Stimulated activated CD4-positive, alpha-beta T cell treated with anti-CD3 and anti-CD28 coated beads, Interleukin-4, amount 100 ng/mL, for 48 hours (primary cell): ENCODE measurements around the gene SLC27A2.
"Not testable (repeated sequence)": the region's sequence is repeated elsewhere in the genome, so short reads cannot be mapped to it uniquely, and the experiment has no call there.

Source experiments
- DNase-seq, 2 donors: peaks; one replicate each; pipeline ENCODE4 v3.0.0-alpha.2; 2020; ENCODE audit warnings: low read depth in 2 of 2

SLC27A2 gene

DNA sequence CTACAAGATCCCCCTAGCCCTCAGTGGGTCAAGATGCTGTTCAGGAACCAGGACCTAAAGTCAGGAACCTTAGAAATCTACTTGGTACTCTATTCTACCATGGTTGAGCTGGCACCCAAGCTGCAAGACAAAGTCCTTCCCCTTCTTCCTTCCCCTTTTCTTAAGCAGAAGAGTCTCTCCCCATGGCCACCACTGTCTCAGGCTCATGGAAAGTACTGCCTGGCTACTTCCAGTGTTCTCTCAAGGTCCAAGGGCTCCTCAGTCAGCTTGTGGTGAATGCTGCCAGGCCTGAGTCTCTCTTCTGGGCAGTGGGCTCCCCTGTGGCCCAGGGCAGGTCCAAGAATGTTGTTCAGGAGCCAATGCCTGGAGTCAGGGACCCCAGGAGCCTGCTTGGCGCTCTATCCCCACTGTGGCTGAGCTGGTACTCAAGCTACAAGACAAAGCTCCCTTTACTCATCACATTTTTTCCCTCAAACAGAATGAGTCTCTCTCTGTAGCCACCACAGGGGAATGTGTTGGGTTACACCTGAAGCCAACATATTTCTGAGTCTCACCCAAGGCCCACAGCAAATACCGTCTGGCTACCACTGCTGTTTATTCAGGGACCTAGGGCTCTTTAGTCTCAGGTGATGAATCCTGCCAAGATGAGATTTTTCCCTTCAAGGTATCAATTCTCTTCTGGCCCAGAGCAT is 18.1 kb upstream of the SLC27A2 start:
- no peak for DNase-seq

DNA sequence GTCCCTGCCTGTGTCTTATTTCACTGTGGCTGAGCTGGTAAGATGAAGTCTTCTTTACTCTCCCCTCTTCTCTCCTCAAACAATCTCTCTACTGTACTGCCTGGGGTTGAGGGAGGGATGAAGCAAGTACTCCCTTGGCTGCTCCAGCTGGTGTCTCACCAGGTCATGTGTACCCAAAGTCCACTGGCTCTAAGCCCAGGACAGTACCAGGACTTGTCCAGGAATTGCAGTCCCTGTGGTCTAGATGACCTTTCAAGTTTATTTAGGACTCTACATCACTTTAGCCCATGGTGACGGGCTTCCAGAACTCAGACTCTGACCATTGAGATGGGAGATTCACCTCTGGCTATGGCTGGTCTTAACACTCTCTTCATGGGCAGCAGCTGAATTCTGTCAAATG is 17.5 kb upstream of the SLC27A2 start:
- no peak for DNase-seq

GRCh38 chr15:50166216-50166615 is 15.8 kb upstream of the SLC27A2 start:
- no peak for DNase-seq

DNA sequence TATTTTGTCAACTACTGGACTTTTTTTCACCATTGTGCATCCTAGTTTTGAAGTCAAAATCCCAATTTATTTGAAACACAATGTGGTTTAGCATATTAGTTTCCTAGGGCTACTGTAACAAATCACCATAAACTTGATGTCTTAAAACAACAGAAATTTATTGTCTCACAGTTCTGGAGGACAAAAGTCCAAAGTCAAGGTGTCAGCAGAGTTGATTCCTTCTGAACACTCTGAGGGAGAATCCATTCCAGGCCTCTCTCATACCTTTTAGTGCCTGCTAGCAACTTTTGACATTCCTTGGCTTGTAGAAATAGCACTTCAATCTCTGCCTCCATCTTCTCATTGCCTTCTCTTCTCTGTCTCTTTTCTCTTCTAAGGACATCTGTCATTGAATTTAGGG is 14.9 kb upstream of the SLC27A2 start:
- DNase-seq: no peak

DNA sequence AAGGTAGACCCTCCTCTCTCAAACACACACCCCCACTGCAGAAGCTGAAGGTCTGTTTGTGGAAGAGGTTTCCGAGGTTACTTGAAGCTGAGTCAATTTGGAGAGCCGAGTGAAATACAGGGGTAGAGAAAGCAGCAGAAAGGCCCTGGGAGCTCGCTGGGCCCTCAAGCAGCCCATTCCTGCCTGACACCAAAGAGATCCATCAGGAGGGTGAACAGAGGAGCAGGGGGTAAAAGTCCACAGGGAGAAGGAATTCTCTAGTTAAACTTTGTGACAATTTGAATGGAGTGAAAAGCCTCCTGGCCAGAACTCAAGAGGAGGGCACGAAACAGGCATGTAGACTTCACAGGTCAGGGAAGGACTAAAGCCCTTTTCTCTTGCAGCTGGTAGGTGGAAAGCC is 13.6 kb upstream of the SLC27A2 start:
- no peak for DNase-seq

DNA sequence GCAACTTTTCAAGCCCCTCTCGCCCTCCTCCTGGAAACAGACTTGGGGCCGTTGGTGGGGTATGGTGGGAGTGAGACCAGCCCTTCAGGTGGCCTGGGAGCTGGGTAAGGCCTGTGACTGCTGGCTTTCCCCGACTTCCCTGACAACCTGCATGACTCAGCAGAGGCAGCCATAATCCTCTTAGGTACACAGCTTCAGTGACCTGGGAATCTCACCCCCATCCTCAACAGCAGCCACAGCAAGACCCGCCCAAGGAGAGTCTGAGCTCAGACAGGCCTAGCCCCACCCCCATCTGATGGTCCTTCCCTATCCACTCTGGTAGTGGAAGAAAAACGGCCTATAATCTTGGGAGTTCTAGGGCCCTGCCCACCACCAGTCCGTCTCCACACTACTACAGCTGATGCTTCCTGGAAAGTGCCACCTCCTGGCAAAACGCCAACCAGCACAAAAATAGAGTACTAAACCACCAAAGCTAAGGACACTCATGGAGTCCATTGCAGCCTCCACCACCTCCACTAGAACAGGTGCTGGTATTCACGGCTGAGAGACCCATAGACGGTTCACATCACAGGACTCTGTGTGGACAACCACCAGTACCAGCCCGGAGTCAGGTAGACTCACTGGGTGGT is 13.1 kb upstream of the SLC27A2 start:
- DNase-seq: no peak

- DNase-seq: not testable (repeated sequence)
These were observed 9.6 kb upstream of the SLC27A2 start for GRCh38 chr15:50172360-50172895.

- no peak for DNase-seq
These were observed 5.1 kb upstream of the SLC27A2 start for GRCh38 chr15:50176869-50177268.

DNA sequence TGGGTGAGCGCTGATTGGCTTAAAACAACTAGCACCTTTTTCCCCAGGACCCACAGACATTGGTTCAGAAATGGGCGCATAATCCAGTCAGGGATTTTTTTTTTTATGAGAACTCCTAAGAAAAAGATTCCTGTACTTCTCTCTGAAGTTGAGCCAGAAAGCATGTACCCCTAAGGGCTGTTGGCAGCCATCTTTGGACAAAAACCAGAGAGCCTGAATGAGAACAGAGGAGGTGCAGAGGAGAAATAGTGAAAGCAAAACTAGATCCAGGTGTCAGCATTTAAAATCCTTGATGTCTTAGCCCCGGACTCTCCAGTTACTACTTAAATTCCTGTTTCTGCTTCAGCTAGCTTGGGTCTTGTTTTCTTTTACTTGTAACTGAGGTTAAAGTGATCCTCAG is 1.9 kb upstream of the SLC27A2 start:
- no peak for DNase-seq

GRCh38 chr15:50180582-50180981 is 1.4 kb upstream of the SLC27A2 start:
- DNase-seq: no peak

DNA sequence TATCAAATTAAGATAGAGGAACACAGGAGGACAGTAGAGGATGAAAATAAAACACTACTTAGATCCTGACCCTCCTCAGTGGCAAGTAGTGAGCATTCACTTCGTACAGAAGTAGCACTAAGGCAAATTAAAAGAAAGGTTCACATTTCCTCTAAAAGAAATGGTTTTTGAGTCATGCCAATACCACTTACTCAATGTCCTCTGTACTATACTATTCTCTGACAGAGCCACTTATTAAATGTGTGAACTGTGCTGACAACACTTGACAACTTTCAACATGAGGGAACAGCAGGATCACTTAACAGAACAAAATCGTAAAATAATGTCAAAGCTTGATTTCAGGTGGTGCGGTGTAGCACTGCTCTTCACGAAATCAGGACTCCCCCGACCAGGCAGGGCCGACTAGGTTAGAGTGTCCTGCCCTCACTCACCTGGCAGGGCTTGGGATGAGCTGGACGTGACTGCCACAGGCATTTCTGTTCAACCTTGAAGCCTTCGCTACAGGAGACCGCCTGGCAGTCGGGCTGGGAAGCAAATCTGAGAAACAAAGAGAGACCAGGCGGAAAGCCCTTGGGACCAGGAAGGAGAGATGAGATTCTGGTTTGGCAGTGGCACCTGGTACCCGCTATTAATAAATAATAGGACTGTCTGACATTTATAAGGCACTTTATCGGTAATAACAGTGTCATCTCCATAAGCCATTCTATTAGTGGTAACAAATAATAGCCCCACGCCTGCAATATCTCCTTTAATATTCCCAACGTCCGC is 611 bp upstream of the SLC27A2 start:
- no peak for DNase-seq

DNA sequence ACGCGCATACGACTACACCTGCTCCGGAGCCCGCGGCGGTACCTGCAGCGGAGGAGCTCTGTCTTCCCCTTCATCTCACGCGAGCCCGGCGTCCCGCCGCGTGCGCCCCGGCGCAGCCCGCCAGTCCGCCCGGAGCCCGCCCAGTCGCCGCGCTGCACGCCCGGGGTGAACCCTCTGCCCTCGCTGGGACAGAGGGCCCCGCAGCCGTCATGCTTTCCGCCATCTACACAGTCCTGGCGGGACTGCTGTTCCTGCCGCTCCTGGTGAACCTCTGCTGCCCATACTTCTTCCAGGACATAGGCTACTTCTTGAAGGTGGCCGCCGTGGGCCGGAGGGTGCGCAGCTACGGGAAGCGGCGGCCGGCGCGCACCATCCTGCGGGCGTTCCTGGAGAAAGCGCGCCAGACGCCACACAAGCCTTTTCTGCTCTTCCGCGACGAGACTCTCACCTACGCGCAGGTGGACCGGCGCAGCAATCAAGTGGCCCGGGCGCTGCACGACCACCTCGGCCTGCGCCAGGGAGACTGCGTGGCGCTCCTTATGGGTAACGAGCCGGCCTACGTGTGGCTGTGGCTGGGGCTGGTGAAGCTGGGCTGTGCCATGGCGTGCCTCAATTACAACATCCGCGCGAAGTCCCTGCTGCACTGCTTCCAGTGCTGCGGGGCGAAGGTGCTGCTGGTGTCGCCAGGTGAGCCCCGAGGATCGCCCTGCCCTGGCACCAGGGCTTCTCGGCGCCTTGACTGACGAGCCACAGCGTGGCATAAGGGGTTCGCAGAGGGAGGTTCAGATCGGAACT is 420 bp downstream of the SLC27A2 start:
- peak; percentile 28 to 30 for DNase-seq

DNA sequence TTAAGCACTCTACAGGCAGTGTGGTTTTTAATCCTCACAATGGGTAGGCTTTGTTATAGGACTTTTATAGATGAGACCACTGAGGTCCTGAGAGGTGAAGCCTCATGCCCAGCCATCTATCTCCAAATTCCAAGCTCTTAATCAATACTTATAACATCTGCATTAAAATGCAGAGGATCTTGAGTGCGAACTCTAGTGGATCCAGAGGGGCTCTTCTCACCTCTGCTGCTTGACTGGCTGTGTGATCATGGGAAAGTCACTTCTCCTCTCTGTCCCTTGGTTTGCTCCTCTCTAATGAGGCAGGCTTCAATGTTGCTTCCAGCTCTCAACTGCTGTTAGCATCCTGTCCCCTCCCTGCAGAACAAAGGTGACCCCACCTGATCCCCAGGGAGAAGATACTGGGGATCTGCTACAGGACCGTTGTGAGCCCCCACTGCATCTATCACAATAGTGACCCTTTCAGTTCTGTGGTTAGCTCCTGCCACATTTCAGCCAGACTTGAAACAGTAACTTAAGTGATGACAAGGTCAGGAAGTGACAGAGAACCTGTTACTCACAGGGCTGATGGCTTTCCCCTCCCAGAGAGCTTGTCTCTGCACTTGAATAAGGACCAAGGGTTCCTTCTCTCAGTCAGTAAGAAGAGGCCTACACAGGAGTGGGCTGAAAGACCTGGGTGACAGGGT is 1.3 kb downstream of the SLC27A2 start:
- peak in 1 of 2 donors; percentile 13 for DNase-seq

GRCh38 chr15:50184863-50185504 is 3.0 kb downstream of the SLC27A2 start:
- DNase-seq: no peak

DNA sequence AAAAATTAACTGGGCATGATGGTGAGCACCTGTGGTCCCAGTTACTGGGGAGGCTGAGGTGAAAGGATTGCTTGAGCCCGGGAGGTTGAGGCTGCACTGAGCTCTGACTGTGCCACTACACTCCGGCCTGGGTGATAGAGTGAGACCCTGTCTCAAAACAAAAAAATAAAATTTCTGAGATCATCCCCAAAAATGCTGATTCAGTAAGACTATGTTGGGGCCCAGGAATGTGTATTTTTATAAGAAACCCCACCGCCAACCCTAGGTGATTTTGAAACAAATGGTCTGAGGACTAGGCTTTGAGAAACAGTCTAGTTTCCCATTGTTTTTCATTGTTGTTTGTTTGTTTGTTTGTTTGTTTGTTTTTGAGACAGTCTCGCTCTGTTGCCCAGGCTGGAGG is 4.1 kb downstream of the SLC27A2 start:
- DNase-seq: no peak

GRCh38 chr15:50186752-50187151 is 4.8 kb downstream of the SLC27A2 start:
- no peak for DNase-seq

- DNase-seq: no peak
These were observed 5.5 kb downstream of the SLC27A2 start for GRCh38 chr15:50187525-50187924.

GRCh38 chr15:50187997-50188396 is 6.0 kb downstream of the SLC27A2 start:
- no peak for DNase-seq

- DNase-seq: not testable (repeated sequence)
These were observed 6.8 kb downstream of the SLC27A2 start for GRCh38 chr15:50188793-50189192.

GRCh38 chr15:50189633-50190032 is 7.6 kb downstream of the SLC27A2 start:
- DNase-seq: no peak

DNA sequence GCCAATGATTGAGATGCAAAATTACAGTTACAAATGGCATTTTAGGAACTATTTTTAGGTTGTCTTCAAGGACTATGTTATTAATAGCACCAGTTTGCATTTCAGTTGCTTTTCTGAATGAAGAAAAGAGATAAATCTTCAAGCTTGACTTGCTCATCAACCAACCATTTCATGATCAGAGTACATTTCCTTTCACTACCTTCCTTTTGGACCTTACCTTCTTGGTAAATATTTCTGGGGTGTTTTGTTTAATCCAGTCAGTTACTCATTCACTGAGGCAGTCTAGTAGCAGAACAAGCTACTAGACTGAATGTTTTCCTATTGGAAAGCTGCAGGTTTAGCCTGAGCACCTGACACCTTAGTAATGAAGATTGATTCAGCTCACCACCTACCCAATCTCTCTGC is 8.2 kb downstream of the SLC27A2 start:
- no peak for DNase-seq
